GM21717 (cell line): ENCODE results near the gene C3.

Experiments used
- ATAC-seq: cut with Tn5 transposase; IDR thresholded peaks from one replicate; pipeline ENCODE4 v1.9.1; 2021; ENCODE audit warnings: mild to moderate bottlenecking, moderate library complexity; ENCODE audit not compliant: unreplicated experiment

C3 gene

DNA sequence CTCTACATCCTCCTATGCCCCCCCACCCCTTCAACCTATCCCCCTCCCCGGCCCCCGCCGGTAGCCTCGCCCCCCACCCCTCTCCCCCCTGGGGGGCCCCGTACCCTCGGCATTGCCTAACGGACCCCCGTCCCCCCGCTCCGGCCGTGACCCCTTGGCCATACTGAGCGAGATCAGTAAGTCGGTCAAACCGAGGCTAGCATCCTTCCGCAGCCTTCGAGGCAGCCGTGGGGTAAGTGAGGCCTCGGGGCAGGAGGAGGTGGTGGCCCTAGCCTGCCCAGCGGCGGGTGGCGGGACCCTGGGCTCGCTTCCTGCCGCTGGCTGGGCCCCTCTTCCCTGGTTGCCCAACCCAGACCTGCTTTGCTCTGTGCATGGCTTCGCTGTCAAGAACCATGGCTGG lies 25.5 kb upstream of the C3 start:
- no peak for ATAC-seq

- ATAC-seq, result no peak
These were observed 24.2 kb upstream of the C3 start for GRCh38 chr19:6744381-6745301.

DNA sequence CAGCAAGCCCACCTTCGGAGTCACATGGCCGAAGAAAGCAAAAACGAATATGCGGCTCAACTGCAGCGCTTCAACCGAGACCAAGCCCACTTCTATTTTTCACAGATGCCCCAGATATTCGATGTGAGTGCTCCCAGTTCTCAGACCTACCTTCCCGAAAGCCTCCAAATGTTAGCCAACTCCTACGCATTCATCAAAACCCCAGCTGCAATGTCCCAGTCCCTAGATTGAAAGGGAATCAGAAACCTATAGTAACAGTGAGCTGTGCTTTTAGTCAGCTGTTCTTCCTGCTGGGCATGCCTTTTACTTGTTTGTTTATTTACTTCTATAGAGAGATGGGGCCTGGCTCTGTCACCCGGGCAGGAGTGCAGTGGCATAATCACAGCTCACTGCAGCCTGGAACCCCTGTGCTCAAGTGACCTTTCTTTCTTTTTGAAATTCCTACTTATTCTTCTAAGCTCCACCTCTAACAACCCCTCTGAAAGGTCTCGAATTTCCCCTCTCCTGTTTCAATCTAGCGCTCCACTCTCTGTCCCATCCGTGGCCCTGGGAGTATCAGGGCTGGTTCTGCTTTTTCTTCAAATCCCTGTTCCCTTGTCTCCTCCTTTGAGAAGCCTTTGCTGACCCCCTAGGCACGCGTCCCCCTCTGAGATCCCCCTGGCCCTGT lies 23.4 kb upstream of the C3 start:
- ATAC-seq, result no peak

GRCh38 chr19:6743066-6743465 lies 22.6 kb upstream of the C3 start:
- no peak for ATAC-seq

DNA sequence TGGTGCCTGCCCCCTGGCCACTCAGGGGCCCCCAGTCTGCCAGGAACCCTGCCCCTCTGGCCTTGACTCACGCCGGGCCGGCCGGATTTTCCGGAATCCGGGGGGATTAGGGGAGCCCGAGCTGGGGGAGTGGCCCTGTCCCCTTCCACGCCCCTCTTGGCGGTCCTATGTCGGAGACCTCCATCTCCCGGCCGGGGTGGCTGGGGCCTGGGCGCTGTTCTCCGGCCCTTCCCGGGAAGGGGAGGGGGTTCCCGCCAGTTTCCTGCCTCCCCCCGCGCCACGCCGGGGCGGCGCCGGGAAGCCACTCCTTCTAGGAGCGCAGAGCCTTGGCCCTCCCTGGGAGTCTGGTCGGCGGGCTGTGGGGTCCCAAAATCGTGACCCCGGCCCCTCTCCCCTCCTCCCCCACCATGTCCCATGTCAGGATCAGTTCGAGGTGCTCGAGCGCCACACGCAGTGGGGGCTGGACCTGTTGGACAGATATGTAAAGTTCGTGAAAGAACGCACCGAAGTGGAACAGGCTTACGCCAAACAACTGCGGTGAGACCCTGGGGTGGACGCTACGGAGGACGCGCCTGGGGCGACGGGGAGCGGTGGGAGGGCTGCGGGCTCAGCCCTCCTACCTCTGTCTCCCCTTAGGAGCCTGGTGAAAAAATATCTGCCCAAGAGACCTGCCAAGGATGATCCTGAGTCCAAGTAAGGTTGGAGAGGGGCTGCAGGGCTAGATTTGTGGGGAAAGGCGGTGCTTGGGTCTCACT lies 20.3 kb upstream of the C3 start:
- no peak for ATAC-seq

DNA sequence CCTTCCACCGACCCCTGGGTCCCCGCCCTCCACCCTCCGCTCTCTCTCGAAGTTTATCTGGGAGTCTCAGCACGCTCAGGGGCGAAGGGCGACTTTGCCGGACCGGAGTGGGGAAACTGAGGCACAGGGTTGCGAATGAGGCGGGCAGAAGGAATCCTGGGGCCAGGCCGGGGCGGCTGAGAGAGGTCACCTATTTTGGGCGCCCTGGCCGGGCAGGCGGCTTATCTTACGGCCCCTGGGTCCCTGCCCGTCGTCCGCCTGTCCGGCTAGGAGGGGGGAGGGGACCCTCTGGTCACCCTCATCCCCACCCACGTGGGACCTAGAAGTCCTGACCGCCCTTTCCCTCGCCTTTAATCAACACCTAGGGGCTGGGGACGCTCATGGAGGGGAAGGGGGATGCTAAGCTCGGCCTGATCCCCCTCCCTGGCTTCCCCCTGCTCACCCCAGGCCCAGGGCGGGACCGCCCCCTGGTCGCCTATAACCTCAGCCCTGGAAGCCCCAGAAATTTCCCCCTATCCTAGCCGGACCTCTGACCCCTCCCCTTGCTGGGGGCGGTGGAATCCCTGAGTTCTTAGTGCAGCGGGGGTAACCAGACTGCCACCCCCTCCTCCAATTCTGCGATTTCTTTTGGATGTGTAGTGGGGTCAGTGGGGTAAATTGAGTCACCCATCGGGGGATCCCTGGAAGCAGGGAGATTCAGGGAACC lies 19.6 kb upstream of the C3 start:
- no peak for ATAC-seq

GRCh38 chr19:6739390-6739882 lies 19.0 kb upstream of the C3 start, which contains the start of gene TRIP10:
TRIP10 (plus strand) TSS chr19:6739680; CDS start chr19:6739762, 82 bp downstream.
- no peak for ATAC-seq

GRCh38 chr19:6738787-6739389 lies 18.4 kb upstream of the C3 start:
- ATAC-seq, result no peak

DNA sequence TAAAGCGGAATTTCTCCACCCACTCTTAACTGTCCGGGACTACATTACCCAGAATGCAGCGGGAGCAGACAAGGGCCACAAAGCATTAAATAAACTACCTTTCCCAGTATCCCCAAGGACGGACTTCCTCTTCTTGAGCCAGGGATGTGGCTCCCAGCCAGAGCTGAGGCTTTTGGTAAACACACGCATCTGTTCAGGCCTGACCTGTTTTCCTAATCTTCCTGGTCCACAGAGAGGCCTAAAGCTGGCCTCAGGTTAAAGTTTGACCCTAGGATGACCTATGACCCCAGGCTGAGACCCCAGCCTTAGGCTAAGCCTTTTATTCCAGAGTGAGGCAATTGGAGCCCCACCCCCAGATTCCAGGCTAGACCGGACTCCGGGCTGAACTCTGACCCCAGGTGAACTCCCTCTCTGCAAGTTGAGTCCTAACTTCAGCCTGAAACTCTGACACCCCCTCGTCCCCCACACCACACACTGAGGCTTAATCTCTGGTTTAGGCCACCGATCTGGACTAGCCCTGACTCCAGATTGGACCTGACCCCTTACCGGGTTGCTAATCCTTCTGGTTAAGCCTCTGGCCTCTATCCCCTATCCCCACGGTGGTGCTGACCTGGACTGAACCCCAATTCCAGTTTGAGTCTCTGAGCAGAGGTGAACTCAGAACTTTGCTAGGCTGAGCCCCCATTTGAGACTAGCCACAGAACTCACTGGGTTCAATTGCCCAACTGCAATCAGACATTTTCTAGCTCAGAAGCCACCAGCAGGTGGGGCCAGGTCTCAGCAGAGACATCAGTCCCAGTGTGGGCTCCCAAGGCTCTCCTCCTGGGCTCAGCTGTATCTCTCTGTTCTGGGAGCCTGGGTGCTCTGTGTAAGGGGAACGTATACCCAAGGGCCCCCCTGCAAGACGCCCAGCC lies 17.7 kb upstream of the C3 start:
- ATAC-seq, result no peak

DNA sequence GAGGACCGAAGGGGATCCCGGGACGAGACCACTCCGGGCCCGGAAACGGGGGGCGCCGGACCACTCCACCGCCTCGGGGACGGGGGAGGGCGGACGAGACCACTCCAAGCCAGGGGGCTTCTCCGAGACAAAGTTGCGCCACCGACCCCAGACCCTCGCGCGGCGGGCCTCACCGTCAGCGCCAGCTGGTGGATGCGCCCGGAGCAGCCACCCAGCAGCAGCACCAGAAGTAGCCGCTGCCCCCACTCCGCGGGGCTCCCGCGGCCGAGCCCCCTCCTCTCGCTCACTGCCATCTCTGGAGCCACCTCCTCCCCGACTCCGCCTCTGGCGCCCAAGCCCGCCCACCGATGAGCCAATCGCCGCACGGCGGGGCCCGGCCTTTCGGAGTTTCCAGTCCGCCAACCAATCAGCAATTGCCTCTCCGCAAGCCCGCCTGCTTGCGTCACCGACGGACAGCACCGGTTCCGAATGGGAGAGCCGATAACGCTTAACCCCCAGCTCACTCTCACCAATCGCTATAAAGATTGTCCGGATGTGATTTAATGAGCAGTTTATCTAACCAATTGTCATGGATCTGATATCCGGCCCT lies 16.9 kb upstream of the C3 start, which contains the start of gene GPR108:
Gene GPR108 (minus strand): TSS at position 297 of the 589 bp plus-strand sequence. CDS start 4 bp downstream, at position 293.
- peak; percentile 47 for ATAC-seq

- ATAC-seq, result no peak
These were observed 16.4 kb upstream of the C3 start for GRCh38 chr19:6736917-6737283.

- ATAC-seq, result no peak
These were observed 15.9 kb upstream of the C3 start for GRCh38 chr19:6736169-6736916.

DNA sequence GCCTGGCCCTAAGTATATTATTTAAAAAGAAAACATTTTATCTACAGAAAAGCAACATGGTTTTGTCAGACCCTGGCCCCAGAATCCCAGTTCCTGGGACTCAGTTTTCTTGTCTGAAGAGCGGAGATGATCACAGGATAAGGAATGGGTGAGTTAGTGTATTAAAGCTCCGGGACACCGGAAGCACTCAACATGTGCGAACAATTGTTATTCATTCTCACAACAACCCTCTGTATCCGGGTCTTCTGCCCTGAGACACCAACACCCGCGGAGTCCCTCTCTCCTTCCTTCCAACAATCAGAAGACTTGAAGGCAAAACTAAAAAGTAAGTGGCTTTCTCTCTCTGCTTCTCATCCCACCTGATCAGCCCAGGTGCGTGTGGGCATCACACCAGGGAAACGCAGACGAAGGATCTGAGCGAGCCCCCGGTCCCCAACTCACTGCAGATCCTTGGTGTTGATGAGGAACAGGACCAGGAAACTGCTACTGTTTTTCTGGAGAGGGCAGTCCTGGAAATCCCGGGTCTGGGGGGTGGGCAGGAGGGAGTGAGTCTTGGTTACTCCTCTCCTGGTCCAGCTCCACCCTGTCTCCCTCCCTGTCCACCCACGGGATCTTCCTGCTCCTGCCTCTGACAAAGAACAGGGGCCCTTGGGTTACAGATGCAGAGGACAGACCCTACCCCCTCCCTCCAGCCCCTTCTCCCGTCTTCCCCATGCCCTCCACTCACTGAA lies 14.9 kb upstream of the C3 start:
- no peak for ATAC-seq

DNA sequence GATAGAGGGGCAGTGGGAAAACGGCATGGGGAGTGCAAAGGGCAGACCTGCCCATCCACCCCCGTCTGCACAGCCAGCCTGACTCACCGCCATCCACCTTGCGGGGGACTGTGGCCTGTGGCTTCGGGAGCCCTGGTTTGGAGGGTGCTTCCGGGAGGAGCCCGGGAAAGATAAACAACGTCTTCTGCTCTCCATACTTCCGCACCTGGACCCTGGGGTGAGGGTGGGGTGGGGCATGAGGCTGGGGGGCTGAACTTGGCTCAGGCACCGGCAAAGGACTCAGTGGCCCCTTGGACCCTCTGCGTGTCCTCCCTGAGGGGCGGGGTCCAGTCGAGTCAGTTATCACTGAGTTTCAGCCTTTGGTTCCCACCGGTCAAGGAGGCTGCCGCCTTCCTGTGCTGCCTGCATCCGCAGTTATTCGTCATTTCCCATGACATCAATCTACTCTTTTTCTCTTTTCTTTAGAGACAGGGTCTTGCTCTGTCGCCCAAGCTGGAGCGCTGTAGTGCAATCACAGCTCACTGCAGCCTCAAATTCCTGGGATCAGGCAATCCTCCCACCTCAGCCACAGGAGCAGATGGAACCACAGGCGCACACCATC lies 13.7 kb upstream of the C3 start:
- no peak for ATAC-seq

- no peak for ATAC-seq
These were observed 13.1 kb upstream of the C3 start for GRCh38 chr19:6733338-6734095.

- ATAC-seq, result no peak
These were observed 12.4 kb upstream of the C3 start for GRCh38 chr19:6732803-6733337.
